NCI-H1105 (cell line): ENCODE measurements around the gene TCTA.
"Not testable (repeated sequence)": the region's sequence is repeated elsewhere in the genome, so short reads cannot be mapped to it uniquely, and the experiment has no call there.

Experiments used
- DNase-seq: peaks from one replicate; lab custom pipeline; 2025; lab: John Stamatoyannopoulos, UW

The TCTA gene, protein sequence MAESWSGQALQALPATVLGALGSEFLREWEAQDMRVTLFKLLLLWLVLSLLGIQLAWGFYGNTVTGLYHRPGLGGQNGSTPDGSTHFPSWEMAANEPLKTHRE

DNA sequence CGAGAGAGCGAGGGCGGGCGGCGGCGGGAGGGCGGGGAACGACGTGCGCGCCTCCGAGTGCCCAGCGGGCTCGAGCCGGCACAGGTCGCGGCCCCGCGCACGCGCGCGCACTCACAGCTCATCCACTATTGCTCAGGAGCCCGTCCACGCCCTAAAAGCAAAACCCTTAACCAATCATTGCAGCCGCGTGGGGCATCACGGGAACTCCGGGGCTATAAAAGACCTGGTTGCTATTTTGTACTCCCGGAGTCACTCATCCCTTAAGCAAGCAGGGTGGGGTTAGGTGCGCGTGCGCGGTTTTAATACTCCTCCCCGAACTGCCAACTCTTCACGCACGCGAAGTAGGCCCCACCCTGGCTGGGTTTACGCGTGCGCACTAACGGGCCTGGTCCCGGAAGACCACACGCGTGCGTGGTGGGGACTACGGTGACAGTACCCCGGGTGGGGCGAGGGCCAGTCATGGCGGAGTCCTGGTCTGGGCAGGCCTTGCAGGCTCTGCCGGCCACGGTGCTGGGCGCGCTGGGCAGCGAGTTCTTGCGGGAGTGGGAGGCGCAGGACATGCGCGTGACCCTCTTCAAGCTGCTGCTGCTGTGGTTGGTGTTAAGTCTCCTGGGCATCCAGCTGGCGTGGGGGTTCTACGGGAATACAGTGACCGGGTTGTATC lies at the start of gene TCTA, which contains the start of gene RHOA:
TSS of gene TCTA (plus strand) at position 456 of the 664 bp plus-strand sequence. CDS start at position 460, 4 bp downstream.
TSS of gene RHOA (minus strand) at position 9 of the 664 bp plus-strand sequence. CDS start 36,387 bp downstream, outside the sequence.
- DNase-seq: peak; percentile 94

DNA sequence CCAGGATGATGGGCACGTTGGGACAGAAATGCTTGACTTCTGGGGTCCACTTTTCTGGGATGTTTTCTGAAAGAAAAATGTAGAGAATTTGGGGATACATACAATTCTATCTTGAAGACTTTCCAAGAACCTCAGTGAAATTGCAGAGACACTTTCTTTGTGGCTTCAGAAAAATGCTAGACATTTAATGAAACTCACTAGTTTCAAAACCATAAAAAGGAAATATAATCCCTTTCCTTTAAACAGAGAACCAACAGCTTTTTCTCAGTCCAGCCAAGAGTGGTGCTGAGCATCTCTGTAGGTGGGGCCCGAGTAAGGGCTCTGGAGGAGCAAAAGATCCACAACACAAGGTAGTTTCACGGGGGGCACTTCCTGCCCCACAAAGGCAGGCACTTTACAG lies 49.7 kb upstream of the TCTA start:
- no peak for DNase-seq

DNA sequence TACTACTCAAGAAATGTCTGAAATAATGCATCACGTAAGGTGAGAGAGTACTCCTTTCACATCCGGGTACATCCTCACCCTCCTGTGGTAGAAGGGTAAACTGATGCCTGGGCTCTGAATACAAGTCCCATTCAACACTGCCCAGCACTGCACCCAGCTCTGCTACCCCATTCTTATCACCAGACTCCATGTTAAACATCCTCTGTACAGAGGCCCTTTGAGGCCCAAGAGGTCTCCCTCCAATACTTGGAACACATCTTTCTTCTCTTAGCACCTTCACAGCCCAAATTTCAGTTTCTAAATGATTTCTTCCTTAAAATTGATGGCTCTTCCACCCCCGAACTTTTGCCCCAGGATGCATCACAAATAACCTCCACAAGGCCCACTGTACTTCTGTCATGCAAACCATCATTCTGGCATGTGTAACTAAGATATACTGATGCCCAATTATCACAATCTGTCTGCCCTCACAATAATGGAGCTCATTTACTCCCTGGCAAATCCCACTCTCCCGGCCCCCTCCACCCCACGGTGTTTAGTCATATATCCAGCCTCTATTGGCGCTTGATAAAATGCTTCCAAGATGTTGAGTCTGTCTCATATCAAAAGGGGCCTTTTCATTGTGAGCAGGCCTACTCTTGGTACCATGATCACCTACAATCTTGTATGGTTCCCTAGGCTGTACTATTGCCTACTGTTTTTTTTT lies 41.5 kb upstream of the TCTA start:
- DNase-seq: no peak

GRCh38 chr3:49371946-49372345 lies 40.3 kb upstream of the TCTA start:
- DNase-seq: no peak

DNA sequence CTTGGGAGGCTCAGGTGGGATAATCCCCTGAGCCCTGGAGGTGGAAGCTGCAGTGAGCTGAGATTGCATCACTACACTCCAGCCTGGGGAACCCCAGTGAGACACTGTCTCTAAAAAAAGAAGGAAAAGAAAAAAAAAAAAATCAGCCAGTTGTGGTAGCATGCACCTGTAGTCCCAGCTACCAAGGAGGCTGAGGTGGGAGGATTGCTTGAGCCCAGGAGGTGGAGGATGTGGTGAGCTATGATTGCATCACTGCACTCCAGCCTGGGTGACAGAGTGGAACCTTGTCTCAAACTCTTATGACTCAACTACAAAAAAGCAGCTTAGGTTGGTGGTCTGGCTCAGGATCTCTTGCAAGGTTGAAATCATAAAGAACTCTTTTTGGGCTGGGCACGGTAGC lies 34.7 kb upstream of the TCTA start:
- DNase-seq: no peak

DNA sequence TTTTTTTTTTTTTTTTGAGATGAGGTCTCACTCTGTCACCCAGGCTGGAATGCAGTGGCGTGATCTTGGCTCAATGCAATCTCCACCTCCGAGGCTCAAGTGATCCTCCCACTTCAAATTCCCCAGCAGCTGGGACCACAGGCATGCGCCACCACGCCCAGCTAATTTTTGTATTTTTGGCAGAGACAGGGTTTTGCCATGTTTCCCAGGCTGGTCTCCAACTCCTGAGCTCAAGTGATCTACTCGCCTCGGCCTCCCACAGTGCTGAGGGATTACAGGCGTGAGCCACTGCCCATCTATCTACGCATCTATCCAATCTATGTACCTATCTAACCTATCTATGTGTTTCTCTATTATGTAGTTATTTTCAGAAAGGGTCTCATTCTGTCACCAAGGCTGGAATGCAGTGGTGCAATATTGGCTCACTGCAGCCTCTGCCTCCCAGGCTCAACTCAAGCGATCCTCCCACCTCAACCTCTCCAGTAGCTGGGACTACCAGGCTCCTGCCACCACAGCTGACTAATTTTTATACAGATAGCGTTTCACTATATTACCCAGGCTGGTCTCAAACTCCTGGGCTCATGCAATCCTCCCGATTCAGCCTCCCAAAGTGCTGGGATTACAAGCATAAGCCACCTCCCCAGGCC lies 33.9 kb upstream of the TCTA start:
- no peak for DNase-seq

- DNase-seq: no peak
Observed at GRCh38 chr3:49383387-49383786, 28.8 kb upstream of the TCTA start.

DNA sequence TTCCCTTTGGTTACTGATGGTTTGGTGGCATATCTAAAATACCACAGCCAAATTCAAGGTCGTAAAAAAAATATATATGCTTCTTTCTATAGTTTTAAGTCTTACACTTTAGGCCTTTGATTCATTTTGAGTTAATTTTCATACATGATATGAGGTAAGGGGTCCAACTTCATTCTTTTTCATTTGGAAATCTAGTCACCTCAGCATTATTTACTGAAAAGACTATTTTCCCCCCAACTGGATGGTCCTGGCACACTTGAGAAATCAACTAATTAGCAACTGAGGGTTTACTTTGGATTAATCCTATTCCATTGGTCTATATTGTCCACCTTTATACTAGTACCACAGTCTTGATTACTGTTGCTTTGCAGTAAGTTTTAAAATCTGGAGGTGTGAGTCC lies 26.6 kb upstream of the TCTA start:
- no peak for DNase-seq

DNA sequence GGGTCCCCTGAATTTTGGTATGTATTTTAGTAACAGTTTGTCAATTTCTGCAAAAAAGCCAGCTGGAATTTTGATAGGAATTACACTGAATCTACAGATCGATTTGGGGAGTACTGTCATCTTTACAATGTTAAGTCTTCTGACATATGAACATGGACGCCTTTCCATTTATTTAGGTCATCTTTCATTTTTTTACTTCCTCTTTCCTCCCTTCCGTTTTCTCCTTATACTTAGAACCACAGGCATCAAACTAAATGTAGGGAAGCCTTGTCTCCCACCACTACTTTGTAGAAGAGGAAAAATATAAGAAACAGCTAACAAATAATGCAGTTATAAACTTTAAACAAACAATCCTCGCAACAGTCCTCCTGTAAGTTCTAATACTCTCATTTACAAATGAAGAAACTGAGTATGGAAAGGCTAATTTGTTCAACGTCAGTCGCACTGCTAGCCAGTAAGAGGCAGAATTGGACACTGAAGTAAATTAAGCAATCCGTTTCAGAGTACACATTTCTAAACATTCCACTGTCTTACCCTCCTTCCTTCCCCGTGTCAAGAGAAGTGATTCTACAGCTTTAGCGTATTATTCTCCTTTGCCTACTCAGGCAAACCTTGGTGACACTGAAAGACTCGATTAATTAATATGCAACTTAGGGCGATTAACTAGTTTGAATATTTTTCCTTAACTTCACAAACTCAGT lies 26.0 kb upstream of the TCTA start:
- no peak for DNase-seq

DNA sequence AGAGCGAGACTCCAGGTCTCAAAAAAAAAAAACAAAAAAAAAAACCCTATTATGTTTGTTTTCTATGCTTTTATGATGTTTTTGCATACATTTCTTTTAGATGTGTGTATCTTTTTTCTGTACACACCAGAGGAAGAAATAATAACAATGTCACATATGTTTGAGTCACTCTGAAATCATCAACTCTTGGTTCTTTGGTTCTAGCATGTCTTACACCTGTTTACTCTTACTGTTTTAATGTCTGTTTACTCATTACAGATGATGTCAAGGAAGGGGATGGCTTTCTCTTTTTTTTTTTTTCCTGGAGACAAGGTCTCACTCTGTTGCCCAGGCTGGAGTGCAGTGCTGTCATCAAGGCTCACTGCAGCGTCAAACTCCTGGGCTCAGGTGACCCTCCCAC lies 24.5 kb upstream of the TCTA start:
- DNase-seq: no peak

DNA sequence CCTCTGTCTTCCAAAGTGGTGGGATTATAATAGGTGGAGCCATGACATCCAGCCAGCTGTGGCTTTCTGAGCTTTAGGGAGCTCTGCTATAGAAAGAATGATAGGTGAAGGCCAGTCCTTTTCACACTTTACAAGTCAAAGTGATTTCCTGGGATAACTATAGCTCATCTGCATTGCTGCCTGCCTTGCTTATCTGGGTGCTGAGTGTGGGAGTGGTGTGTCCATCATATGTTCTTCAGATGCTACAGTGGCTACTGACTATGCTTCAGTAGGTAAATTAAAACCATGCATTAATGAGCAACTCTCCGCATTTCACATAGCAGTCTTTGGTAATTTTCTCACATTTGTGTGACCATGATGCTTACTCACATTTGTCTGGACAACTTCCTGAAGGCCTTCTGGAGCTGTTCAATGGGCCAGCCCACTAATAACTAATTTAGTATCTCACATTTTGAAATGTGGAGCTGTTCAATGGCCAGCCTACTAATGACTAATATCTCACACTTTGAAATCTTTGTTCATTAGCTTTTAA lies 23.9 kb upstream of the TCTA start:
- no peak for DNase-seq

DNA sequence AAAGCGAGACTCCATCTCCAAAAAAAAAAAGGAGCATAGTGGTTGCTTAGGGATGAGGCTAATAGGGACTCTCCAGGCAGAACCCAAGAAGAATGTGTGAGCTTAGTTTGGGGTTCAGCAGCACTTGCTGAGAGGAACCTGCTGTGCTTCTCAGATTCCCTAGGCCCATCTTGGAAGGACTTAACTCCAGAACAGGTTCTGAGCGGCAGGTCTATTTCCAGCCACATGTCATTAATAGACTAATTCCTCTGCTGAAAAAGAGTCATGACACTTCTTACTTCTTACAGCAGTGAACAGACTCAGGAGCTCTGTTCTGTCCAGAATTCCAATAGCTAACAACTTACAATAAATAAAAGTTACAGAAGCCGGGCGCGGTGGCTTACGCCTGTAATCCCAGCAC lies 22.9 kb upstream of the TCTA start:
- DNase-seq: no peak

DNA sequence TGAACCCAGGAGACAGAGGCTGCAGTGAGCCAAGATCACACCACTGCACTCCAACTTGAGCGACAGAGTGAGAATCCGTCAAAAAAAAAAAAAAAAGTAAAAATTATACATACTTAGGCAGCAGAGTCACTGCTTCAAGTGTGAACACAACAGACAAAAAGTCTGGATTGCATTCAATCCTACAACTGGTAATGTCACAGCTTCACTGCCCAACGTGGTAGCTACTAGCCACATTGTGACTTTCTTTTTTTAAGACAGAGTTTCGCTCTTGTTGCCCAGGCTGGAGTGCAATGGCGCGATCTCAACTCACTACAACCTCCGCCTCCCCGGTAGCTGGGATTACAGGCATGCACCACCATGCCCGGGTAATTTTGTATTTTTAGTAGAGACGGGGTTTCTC lies 20.9 kb upstream of the TCTA start:
- DNase-seq: not testable (repeated sequence)

DNA sequence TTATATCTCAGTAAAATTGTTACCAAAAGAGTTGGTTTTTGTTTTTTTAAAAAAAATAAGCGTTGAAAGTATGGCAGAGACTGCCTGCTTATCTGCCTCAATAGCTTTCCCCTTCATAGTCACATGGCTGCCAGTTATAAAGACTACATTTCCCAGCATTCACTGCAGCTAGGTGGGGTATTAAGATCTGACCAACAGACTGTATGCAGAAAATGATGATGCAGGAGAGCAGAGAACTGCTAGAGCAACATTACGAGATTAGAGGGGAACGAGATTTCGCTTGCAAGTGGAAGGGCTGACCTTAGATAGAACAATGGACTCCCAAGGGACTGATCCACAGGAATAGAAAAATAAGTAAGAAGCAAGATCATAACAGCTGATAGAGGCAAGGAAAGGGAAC lies 14.8 kb upstream of the TCTA start:
- DNase-seq: no peak

GRCh38 chr3:49399461-49399860 lies 12.8 kb upstream of the TCTA start:
- DNase-seq: no peak

DNA sequence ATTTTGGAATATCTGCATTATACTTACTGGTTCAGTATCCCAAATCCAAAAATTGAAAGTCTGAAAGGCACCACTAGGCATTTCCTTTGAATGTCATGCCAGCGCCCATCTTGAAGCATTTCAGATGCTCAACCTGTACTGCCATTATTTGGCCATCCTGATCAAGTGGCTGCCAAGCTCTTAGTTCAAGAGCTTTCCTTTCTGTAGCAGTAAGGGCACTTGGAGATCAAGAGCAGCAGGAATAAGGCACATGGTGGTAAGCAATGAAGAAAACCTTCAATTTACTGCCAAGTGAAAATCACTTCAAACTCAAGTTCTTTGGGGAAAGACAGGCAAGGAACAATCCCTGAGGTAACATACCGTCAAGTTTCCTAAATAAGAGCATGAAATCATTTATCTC lies 10.5 kb upstream of the TCTA start:
- no peak for DNase-seq

DNA sequence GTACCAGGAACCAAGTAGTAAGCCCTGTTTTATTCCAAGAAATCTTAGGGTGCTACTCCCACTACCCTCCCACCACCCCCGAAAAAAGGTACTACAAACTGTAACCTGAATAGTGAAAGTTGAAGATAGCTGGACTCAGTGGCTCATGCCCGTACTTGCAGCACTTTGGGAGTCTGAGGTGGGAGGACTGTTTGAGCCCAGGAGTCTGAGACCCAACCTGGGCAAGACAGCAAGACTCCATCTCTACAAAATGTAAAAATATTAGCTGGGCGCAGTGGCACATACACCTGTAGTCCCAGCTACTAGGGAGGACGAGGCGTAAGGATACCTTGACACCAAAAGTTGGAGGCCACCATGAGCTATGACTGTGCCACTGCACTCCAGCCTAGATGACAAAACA lies 8.3 kb upstream of the TCTA start:
- no peak for DNase-seq

- DNase-seq: not testable (repeated sequence)
Observed at GRCh38 chr3:49405570-49405969, 6.7 kb upstream of the TCTA start.

DNA sequence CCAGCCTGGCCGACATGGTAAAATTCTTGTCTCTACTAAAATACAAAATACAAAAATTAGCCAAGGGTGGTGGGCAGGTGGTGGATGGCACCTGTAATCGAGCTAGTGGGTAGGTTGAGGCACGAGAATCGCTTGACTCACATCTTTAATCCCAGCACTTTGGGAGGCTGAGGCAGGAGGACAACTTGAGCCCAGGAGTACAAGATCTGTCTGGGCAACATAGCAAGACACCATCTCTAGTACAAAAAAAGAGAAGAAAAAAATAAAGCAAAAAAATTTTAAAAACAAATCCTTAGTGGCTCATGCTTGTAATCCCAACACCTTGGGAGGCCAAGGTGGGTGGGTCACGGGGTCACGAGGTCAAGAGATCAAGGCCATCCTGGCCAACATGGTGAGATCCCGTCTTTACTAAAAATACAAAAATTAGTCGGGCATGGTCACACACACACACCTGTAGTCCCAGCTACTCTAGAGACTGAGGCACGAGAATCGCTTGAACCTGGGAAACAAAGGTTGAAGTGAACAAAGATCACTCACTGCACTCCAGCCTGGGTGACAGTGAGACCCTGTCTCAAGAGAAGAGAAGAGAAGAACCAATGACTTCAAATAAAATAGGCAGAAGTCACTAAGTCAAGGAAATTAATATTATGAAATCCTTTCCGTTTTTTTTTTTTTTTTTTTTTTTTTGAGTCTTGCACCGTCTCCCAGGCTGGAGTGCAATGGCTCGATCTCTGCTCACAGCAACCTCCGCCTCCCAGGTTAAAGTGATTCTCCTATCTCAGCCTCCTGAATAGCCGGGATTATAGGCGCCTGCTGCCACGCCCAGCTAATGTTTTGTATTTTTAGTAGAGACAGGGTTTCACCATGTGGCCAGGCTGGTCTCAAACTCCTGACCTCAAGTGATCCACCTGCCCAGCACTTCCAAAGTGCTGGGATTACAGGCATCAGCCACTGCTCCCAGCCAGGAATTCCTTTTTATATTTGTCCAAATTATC lies 5.4 kb upstream of the TCTA start:
- DNase-seq: no peak

- DNase-seq: no peak
Observed at GRCh38 chr3:49410066-49410845, 2.0 kb upstream of the TCTA start.
